ENCODE results near the gene GPHA2.
A peak's percentile ranks its signal among the peaks of the same experiment; 100 is the strongest.
"Not testable (repeated sequence)": the region's sequence is repeated elsewhere in the genome, so short reads cannot be mapped to it uniquely, and the experiment has no call there.

Gene GPHA2, protein sequence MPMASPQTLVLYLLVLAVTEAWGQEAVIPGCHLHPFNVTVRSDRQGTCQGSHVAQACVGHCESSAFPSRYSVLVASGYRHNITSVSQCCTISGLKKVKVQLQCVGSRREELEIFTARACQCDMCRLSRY

GRCh38 chr11:64935359-64936081 lies at the start of gene GPHA2:
Gene GPHA2 (minus strand): TSS chr11:64935893. CDS start chr11:64935460, 433 bp downstream.
- DNase-seq = no peak

- DNase-seq = not testable (repeated sequence)
These were observed 47.6 kb upstream of the GPHA2 start for GRCh38 chr11:64983339-64983738.

- no peak for DNase-seq
These were observed 41.0 kb upstream of the GPHA2 start for GRCh38 chr11:64976651-64977050.

- DNase-seq = no peak
These were observed 38.4 kb upstream of the GPHA2 start for GRCh38 chr11:64974124-64974523.

DNA sequence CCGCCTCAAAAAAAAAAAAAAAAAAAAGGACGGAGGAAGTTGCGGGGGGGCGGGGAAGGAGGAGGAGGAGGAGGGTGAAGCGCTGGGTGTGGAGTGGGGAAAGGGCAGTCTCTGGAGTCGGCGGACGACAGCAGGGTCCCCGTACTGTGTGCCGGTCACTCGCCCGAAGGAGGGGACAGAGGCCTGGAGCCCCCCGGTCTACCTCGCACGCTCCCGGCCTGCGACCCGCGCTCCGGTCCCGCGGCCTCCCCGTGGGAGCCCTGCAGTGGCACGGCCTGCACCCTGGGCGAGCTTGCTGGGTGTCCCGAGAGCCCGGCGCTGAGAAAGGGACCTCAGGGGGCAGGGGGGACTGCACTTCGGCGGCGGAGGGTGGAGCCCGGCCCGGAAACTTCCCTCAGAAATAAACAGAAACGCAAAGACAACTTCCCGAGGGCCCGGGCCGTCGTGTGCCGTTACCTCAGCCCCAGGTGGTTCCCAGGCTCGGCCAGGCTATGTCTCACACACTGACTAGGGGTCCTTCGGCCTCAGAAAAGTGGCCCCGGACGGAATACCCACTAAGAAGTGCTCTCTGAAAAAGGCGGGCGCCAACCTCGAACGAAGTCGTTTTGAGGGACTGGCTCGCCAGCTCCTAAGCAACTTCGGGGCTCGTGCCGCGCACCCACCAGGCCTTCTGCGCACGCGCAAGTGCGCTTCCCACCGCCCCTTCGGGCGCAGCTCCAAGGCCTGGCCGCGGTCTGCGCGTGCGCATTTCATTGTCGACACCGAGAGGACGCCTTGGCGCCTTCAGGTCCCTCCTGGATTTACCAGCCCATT lies 35.9 kb upstream of the GPHA2 start, which contains the start of gene MAJIN:
TSS of gene MAJIN (minus strand) at position 688 of the 813 bp plus-strand sequence. CDS start 12,703 bp downstream, outside the sequence.
- DNase-seq = no peak

DNA sequence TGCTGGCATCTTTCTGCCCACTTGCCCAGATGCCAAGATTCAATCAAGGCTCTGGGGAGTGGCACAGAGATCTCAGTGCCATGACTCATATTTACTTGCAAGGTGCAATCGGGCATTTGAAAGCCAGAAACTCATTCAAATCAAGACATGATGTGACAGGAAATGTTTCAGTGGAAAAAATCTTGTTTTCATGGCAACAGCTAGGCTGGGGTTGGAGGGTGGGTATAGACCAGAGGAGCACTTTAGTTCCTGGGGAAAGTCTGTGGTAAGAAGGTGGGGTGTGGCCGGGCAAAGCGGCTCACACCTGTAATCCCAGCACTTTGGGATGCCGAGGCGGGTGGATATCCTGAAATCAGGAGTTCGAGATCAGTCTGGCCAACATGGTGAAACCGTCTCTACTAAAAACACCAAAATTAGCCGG lies 35.0 kb upstream of the GPHA2 start:
- peak; percentile 50 for DNase-seq

DNA sequence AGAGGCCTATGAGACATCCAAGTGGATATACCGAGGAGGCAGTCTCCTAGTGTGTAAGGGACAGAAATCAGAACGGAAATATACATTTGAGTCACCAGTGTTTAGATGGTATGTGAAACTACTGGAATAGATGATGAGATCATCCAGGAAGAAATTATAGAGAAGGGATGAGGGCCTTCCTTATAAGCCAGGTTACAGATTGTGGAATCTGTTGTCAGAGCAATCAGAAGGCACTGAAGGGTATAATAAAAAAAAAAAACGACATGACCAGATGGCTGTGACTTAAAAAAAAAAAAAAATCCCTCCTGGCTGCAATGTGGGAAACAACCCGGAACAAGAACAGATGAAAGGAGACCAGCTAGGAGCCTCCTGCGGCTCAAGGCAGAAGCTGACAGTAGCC lies 33.5 kb upstream of the GPHA2 start:
- peak; percentile 56 for DNase-seq

GRCh38 chr11:64967375-64967774 lies 31.7 kb upstream of the GPHA2 start:
- DNase-seq = no peak

DNA sequence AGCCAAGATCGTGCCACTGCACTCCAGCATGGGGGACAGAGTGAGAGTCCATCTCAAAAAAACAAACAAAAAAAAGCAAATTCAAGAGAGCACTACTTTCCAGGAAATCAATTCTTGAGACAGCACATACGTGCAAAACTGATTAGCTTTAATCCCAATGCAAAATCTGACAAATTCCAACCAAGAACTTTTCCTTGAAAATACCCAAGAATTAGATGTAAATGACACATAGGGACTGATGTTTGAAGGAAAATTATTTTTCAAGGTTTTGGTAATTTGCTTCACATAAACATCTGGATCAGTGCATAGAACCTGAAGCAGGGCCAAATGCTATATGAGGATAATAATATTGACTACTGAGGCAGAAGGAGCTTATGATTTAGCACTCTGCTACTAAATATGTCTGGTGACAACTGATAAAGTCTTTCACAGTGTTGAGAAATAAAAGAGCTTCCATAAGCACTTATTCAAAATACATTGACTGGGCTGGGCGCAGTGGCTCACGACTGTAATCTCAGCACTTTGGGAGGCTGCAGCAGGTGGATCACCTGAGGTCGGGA lies 27.5 kb upstream of the GPHA2 start:
- DNase-seq = no peak

GRCh38 chr11:64960719-64961118 lies 25.0 kb upstream of the GPHA2 start:
- no peak for DNase-seq

DNA sequence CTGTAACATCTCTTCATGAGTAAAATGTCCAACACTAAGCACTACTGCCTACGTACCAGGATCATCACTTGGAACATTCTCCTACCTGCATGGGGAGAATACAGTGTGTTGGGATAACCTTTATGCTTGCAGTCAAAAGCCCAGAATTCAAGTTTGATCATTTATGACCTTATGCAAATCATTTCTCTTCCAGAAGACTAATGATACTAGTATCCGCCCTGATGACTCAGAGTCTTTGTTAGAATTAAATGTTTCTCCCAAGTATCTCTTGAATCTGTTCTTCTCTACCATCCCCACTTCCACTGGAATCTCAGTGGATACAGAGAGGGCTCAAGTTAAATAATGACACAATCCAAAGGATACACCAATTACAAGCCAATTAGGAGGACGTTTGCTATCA lies 23.8 kb upstream of the GPHA2 start:
- DNase-seq = no peak

GRCh38 chr11:64954201-64954600 lies 18.5 kb upstream of the GPHA2 start:
- no peak for DNase-seq

GRCh38 chr11:64951529-64951928 lies 15.8 kb upstream of the GPHA2 start:
- no peak for DNase-seq

GRCh38 chr11:64947208-64947814 lies 11.6 kb upstream of the GPHA2 start:
- DNase-seq = no peak

DNA sequence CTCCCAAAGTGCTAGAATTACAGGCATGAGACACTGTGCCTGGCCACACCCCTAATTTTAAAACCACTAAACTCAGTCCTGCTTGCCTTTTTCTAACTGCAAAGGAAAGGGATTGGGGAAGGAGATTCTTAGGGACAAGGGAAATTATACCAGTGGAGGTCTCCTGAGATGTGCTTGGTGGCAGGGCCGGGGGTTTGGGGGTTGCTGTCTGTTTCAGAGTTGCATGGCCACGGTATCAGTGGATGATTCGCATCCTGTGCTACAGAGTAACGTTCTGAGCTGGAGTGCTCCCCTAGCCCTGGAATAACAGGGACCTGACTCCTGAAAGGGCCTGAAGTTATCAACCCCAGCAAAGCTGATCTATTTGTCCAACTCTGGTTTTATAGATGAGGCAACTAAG lies 846 bp upstream of the GPHA2 start:
- no peak for DNase-seq

- no peak for DNase-seq
These were observed 873 bp downstream of the GPHA2 start for GRCh38 chr11:64934682-64935358.

DNA sequence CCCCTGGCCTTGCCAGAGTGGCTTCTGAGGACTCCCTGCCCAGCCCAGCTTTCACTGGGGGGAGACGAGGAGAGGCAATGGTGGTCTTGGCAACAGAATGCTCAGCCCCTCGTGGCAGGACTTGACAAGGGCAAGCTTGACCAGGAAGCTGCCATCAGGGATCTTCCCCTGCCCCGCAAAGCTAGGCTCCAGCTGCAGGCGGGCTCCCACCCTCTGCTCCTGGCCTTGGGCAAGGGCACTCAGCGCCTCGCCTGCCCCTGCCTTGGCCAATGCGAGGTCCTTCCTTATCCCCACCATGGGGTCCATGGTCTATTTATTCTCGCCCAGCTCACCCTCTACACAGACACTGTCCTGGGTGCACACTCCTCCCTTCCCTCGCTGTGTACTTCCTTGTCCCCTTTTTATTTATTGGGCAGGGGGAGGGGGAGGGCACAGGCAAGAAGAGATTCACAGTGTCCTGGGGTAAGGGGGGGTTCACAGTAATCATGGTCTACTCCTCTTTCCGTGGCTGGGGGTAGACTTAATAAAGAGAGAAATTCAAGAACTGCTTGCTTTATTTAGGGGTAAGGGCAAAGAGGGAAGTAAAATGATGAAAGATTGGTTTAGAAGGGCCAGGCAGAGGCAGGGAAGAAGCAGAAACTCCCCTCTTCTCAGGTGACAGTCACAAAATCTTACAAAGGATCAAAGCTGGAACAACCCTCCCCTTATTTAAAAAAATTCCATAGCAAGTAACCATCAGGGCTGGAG lies 1.6 kb downstream of the GPHA2 start:
- no peak for DNase-seq

DNA sequence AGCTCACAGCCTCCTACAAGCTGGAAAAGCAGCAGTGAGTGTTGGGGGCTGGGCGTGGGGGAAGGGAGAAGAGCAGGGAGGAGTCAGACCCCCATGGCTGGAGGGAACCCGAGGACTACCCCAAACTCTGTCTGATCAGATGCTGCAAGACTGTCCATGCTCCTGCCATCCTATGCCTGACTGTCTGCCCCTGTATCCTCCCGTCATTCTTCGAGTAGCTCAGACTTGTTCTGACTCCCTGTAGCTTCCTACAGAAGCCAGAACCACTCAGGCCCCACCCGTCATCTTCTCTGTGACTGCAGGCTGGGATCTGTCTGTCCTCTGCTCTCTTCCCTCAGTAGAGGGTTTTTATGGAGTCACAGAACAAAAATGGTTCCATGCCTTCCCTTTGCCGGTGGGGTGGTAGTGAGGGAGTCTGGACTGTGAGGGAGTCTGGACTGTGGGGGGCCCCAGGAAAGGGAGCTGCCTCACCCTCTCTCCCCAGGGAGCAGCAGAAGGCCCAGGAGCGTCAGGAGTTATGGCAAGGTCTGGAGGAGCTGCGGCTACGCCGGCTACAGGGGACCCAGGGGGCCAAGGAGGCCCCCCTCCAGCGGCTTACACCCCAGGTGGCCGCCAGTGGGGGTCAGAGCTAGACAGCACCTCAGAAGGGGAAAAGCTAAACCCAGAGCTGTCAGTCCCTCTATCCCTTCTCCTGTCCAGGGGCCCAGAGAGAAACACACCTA lies 2.3 kb downstream of the GPHA2 start:
- no peak for DNase-seq

GRCh38 chr11:64932324-64932723 lies 3.4 kb downstream of the GPHA2 start:
- no peak for DNase-seq

DNA sequence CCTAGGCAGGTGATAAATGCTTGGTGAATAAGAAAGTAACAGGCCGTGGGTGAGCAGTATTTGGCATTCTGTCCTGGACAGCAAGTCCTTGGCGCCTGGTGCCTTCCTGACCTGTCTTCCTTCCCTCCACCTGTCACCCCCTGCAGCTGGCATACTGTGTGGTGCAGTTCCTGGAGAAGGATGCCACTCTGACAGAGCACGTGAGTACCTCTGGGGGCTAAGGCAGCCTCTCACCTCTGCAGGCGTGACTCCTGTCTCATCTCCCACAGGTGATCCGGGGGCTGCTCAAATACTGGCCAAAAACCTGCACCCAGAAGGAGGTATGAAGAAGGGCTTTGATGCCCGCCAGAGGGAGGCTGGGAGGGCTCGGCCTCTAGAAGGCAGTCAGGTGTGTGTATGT lies 4.4 kb downstream of the GPHA2 start:
- DNase-seq = no peak

DNA sequence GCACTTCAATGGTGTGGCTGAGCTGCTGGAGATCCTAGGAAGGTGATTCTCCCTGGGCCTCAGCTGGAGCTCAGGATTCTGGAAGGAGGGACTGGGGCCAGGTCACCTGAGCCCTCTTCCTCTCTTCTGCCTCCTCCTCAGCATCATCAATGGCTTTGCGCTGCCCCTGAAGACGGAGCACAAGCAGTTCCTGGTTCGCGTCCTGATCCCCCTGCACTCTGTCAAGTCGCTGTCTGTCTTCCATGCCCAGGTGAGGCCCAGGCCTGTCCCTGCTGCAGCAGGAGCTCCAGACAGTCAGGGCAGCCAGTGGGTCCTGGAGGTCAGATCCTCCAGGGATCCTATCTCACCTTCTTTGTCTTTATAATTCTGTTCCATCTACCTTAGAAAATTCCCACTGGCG lies 5.4 kb downstream of the GPHA2 start:
- DNase-seq = no peak

Measured in 8988T (cell line).